ENCODE measurements around the gene ESPL1. TPM values are rescaled to one million over a fixed set of nuclear protein-coding genes. Genes with fewer than 3 reads are reported as not detected.

The ESPL1 gene
- total RNA-seq, 1 donor from 2014 or later: 33.8 TPM

Other genes with a start within 250 kb of the ESPL1 start
- 10.6 TPM for gene TNS2, start 218.2 kb upstream of the ESPL1 start, total RNA-seq
- 29.3 TPM for gene SPRYD3, start 188.9 kb upstream of the ESPL1 start, total RNA-seq
- gene IGFBP6, start 170.6 kb upstream of the ESPL1 start, total RNA-seq: 50.5 TPM
- gene SOAT2, start 164.8 kb upstream of the ESPL1 start, total RNA-seq: not detected
- gene ZNF740, start 87.6 kb upstream of the ESPL1 start, total RNA-seq: 19.6 TPM
- gene CSAD, start 87.4 kb upstream of the ESPL1 start, total RNA-seq: 17.1 TPM
- gene ITGB7, start 61.0 kb upstream of the ESPL1 start, total RNA-seq: 7.0 TPM
- gene RARG, start 36.1 kb upstream of the ESPL1 start, total RNA-seq: 168 TPM
- gene PFDN5, start 27.2 kb downstream of the ESPL1 start, total RNA-seq: 306 TPM
- 30.2 TPM for gene MYG1, start 31.4 kb downstream of the ESPL1 start, total RNA-seq
- gene AAAS, start 53.3 kb downstream of the ESPL1 start, total RNA-seq: 28.5 TPM
- gene SP7, start 68.1 kb downstream of the ESPL1 start, total RNA-seq: not detected
- 71.0 TPM for gene SP1, start 111.9 kb downstream of the ESPL1 start, total RNA-seq
- not detected for gene AMHR2, start 155.6 kb downstream of the ESPL1 start, total RNA-seq
- gene PRR13, start 173.4 kb downstream of the ESPL1 start, total RNA-seq: 92.0 TPM
- 493 TPM for gene PCBP2, start 183.8 kb downstream of the ESPL1 start, total RNA-seq
- gene MAP3K12, start 231.2 kb downstream of the ESPL1 start, total RNA-seq: 2.0 TPM
- gene TARBP2, start 233.0 kb downstream of the ESPL1 start, total RNA-seq: 19.3 TPM
- gene NPFF, start 239.2 kb downstream of the ESPL1 start, total RNA-seq: not detected